ENCODE results near the gene ATP5MC3.

ATP5MC3 gene

GRCh38 chr2:175181104-175181876, at the start of gene ATP5MC3:
Gene ATP5MC3, minus strand, starts transcription at chr2:175181710. Its CDS starts 317 bp downstream, at chr2:175181393.
- peak; percentile 97 for DNase-seq

GRCh38 chr2:175228601-175229000, 47.1 kb upstream of the ATP5MC3 start:
- peak; percentile 5 for DNase-seq

GRCh38 chr2:175228179-175228578, 46.7 kb upstream of the ATP5MC3 start:
- DNase-seq, result peak; percentile 23

GRCh38 chr2:175227393-175227792, 45.9 kb upstream of the ATP5MC3 start:
- DNase-seq, result peak; percentile 68

GRCh38 chr2:175220075-175220474, 38.6 kb upstream of the ATP5MC3 start:
- no peak for DNase-seq

- no peak for DNase-seq
Measured at GRCh38 chr2:175218551-175218950, 37.0 kb upstream of the ATP5MC3 start.

GRCh38 chr2:175207741-175208438, 26.4 kb upstream of the ATP5MC3 start:
- no peak for DNase-seq

GRCh38 chr2:175206866-175207265, 25.4 kb upstream of the ATP5MC3 start:
- DNase-seq, result no peak

GRCh38 chr2:175205523-175205922, 24.0 kb upstream of the ATP5MC3 start:
- DNase-seq, result no peak

- peak; percentile 65 for DNase-seq
Measured at GRCh38 chr2:175203621-175204496, 22.3 kb upstream of the ATP5MC3 start.

GRCh38 chr2:175195012-175195411, 13.5 kb upstream of the ATP5MC3 start:
- no peak for DNase-seq

GRCh38 chr2:175188761-175189160, 7.3 kb upstream of the ATP5MC3 start:
- DNase-seq, result no peak

- DNase-seq, result peak; percentile 36
Measured at GRCh38 chr2:175187378-175187777, 5.9 kb upstream of the ATP5MC3 start.

- no peak for DNase-seq
Measured at GRCh38 chr2:175183674-175184073, 2.2 kb upstream of the ATP5MC3 start.

- no peak for DNase-seq
Measured at GRCh38 chr2:175181877-175182308, 383 bp upstream of the ATP5MC3 start.

- peak; percentile 72 for DNase-seq
Measured at GRCh38 chr2:175180701-175181103, 808 bp downstream of the ATP5MC3 start.

- DNase-seq, result no peak
Measured at GRCh38 chr2:175176624-175177023, 4.9 kb downstream of the ATP5MC3 start.

- DNase-seq, result no peak
Measured at GRCh38 chr2:175175896-175176295, 5.6 kb downstream of the ATP5MC3 start.

- DNase-seq, result no peak
Measured at GRCh38 chr2:175175320-175175719, 6.2 kb downstream of the ATP5MC3 start.

- DNase-seq, result peak; percentile 22
Measured at GRCh38 chr2:175170659-175171304, 10.7 kb downstream of the ATP5MC3 start.

- DNase-seq, result peak; percentile 30
Measured at GRCh38 chr2:175169191-175169590, 12.3 kb downstream of the ATP5MC3 start.

- DNase-seq, result no peak
Measured at GRCh38 chr2:175168564-175168945, 13.0 kb downstream of the ATP5MC3 start.
